GM19395 (cell line): ENCODE data around the gene BTBD17.

Source experiments
- ATAC-seq: cut with Tn5 transposase; IDR thresholded peaks from one replicate; pipeline ENCODE4 v1.9.1; 2021; ENCODE audit warnings: mild to moderate bottlenecking, moderate library complexity; ENCODE audit not compliant: unreplicated experiment

The BTBD17 gene

GRCh38 chr17:74337834-74338500, 23.7 kb downstream of the BTBD17 start:
- no peak for ATAC-seq

GRCh38 chr17:74336307-74336706, 25.4 kb downstream of the BTBD17 start:
- no peak for ATAC-seq

- no peak for ATAC-seq
Observed at GRCh38 chr17:74335529-74336062, 26.1 kb downstream of the BTBD17 start.

- ATAC-seq: no peak
Observed at GRCh38 chr17:74334393-74335039, 27.2 kb downstream of the BTBD17 start.

- ATAC-seq: no peak
Observed at GRCh38 chr17:74332763-74333283, 28.8 kb downstream of the BTBD17 start.

GRCh38 chr17:74332017-74332650, 29.5 kb downstream of the BTBD17 start:
- no peak for ATAC-seq

GRCh38 chr17:74330446-74330845, 31.2 kb downstream of the BTBD17 start:
- no peak for ATAC-seq

GRCh38 chr17:74329378-74329777, 32.3 kb downstream of the BTBD17 start:
- ATAC-seq: no peak

- ATAC-seq: no peak
Observed at GRCh38 chr17:74328487-74328886, 33.2 kb downstream of the BTBD17 start.

GRCh38 chr17:74326506-74326905, 35.2 kb downstream of the BTBD17 start:
- ATAC-seq: no peak

- peak; percentile 57 for ATAC-seq
Observed at GRCh38 chr17:74325743-74326379, 35.8 kb downstream of the BTBD17 start, which contains the start of gene KIF19. Gene KIF19 (plus strand): TSS chr17:74326226. CDS start chr17:74326350, 124 bp downstream.

GRCh38 chr17:74325376-74325742, 36.3 kb downstream of the BTBD17 start:
- no peak for ATAC-seq

- ATAC-seq: no peak
Observed at GRCh38 chr17:74324521-74324920, 37.1 kb downstream of the BTBD17 start.

GRCh38 chr17:74318391-74318790, 43.3 kb downstream of the BTBD17 start:
- no peak for ATAC-seq

- ATAC-seq: no peak
Observed at GRCh38 chr17:74317071-74317470, 44.6 kb downstream of the BTBD17 start.

- no peak for ATAC-seq
Observed at GRCh38 chr17:74316220-74316619, 45.4 kb downstream of the BTBD17 start.

GRCh38 chr17:74314877-74315276, 46.8 kb downstream of the BTBD17 start:
- no peak for ATAC-seq

- ATAC-seq: no peak
Observed at GRCh38 chr17:74309902-74310301, 51.8 kb downstream of the BTBD17 start.

- ATAC-seq: no peak
Observed at GRCh38 chr17:74307984-74308773, 53.5 kb downstream of the BTBD17 start.
